Rectal smooth muscle tissue (tissue), 1 donor: ENCODE measurements around the gene UNC5CL.
A peak's percentile ranks its signal among the peaks of the same experiment; 100 is the strongest.

Experiments
- H3K27ac ChIP-seq: one replicate; pipeline ENCODE4 v1.7.0; 2013; ENCODE audit warnings: low read depth, low read length, inconsistent platforms
- H3K27me3 ChIP-seq: one replicate; pipeline ENCODE4 v1.7.0; 2013; ENCODE audit warnings: low read length; ENCODE audit not compliant: control insufficient read depth, insufficient read depth
- H3K36me3 ChIP-seq: one replicate; pipeline ENCODE4 v1.7.0; 2013; ENCODE audit warnings: low read length; ENCODE audit not compliant: control insufficient read depth, insufficient read depth
- H3K4me1 ChIP-seq: one replicate; pipeline ENCODE4 v1.7.0; 2013; ENCODE audit warnings: low read length; ENCODE audit not compliant: control insufficient read depth, insufficient read depth
- H3K4me3 ChIP-seq: one replicate; pipeline ENCODE4 v1.7.0; 2013; ENCODE audit warnings: low read length
- H3K9ac ChIP-seq: one replicate; pipeline ENCODE4 v1.7.0; 2013; ENCODE audit warnings: low read length

Gene UNC5CL

GRCh38 chr6:41073203-41073967 lies 34.4 kb upstream of the UNC5CL start:
- Histone ChIP-seq H3K4me3 (peak overlapping the region; percentile 98), H3K36me3 (no peaks in the 10 kb centered on the region), H3K4me1 (peaks cover 16% of the 10 kb centered on the region), H3K27ac (peak overlapping the region; percentile 99), H3K9ac (peak overlapping the region; percentile 95), H3K27me3 (no peaks in the 10 kb centered on the region)

- H3K9ac ChIP-seq, result peak within 1 kb of the TSS; percentile 97
- peaks cover 16% of the 10 kb centered on the region for H3K4me1 ChIP-seq
These were observed 33.8 kb upstream of the UNC5CL start, which contains the start of gene NFYA for GRCh38 chr6:41072836-41073202. Gene NFYA, plus strand, starts transcription at chr6:41072974. Its CDS starts 6,116 bp downstream, at chr6:41079090.

GRCh38 chr6:41071923-41072835 lies 33.2 kb upstream of the UNC5CL start, which contains the start of gene OARD1:
Gene OARD1, minus strand, starts transcription at chr6:41072356. Its CDS starts 722 bp downstream, at chr6:41071634.
- H3K4me3 ChIP-seq, result peak within 1 kb of the TSS; percentile 98
- peak within 1 kb of the TSS; percentile 99 for H3K27ac ChIP-seq
- H3K27me3 ChIP-seq, result no peaks in the 10 kb centered on the region
- H3K4me1 ChIP-seq, result peaks cover 16% of the 10 kb centered on the region
- peaks cover 2% of the 10 kb centered on the region for H3K36me3 ChIP-seq
- H3K9ac ChIP-seq, result peak within 1 kb of the TSS; percentile 97

More at GRCh38 chr6:41072836-41073202, 33.8 kb upstream of the UNC5CL start, which contains the start of gene NFYA:
- Histone ChIP-seq H3K4me3 (peak within 1 kb of the TSS; percentile 98), H3K27ac (peak within 1 kb of the TSS; percentile 99), H3K36me3 (no peaks in the 10 kb centered on the region), H3K27me3 (no peaks in the 10 kb centered on the region)

GRCh38 chr6:41071501-41071922 lies 32.5 kb upstream of the UNC5CL start:
- Histone ChIP-seq H3K27ac (peak overlapping the region; percentile 99), H3K9ac (peak overlapping the region; percentile 97), H3K4me3 (peak overlapping the region; percentile 95), H3K4me1 (peaks cover 16% of the 10 kb centered on the region), H3K27me3 (no peaks in the 10 kb centered on the region), H3K36me3 (peaks cover 5% of the 10 kb centered on the region)

GRCh38 chr6:41066867-41067304 lies 27.9 kb upstream of the UNC5CL start:
- Histone ChIP-seq H3K4me3 (no peak overlapping the region), H3K9ac (no peak overlapping the region), H3K27me3 (no peaks in the 10 kb centered on the region), H3K36me3 (peaks cover 9% of the 10 kb centered on the region), H3K27ac (no peak overlapping the region), H3K4me1 (peaks cover 7% of the 10 kb centered on the region)

GRCh38 chr6:41065550-41066026 lies 26.6 kb upstream of the UNC5CL start:
- H3K27me3 ChIP-seq, result no peaks in the 10 kb centered on the region
- H3K4me1 ChIP-seq, result peaks cover 1% of the 10 kb centered on the region
- no peak overlapping the region for H3K27ac ChIP-seq
- peaks cover 9% of the 10 kb centered on the region for H3K36me3 ChIP-seq
- H3K9ac ChIP-seq, result no peak overlapping the region
- no peak overlapping the region for H3K4me3 ChIP-seq

- Histone ChIP-seq H3K4me1 (no peaks in the 10 kb centered on the region), H3K36me3 (peaks cover 9% of the 10 kb centered on the region)
These were observed 25.8 kb upstream of the UNC5CL start for GRCh38 chr6:41064841-41065240.

GRCh38 chr6:41063884-41064285 lies 24.9 kb upstream of the UNC5CL start:
- Histone ChIP-seq H3K36me3 (peaks cover 9% of the 10 kb centered on the region), H3K27me3 (no peaks in the 10 kb centered on the region), H3K4me3 (no peak overlapping the region), H3K9ac (no peak overlapping the region), H3K27ac (no peak overlapping the region), H3K4me1 (peaks cover 7% of the 10 kb centered on the region)

More at GRCh38 chr6:41064841-41065240, 25.8 kb upstream of the UNC5CL start:
- no peak overlapping the region for H3K9ac ChIP-seq
- H3K27ac ChIP-seq, result no peak overlapping the region
- H3K4me3 ChIP-seq, result no peak overlapping the region
- H3K27me3 ChIP-seq, result no peaks in the 10 kb centered on the region

GRCh38 chr6:41062056-41062455 lies 23.0 kb upstream of the UNC5CL start:
- H3K27ac ChIP-seq, result no peak overlapping the region
- peaks cover 6% of the 10 kb centered on the region for H3K36me3 ChIP-seq
- no peak overlapping the region for H3K4me3 ChIP-seq
- peaks cover 15% of the 10 kb centered on the region for H3K4me1 ChIP-seq
- no peak overlapping the region for H3K9ac ChIP-seq
- H3K27me3 ChIP-seq, result no peaks in the 10 kb centered on the region

GRCh38 chr6:41061196-41061726 lies 22.2 kb upstream of the UNC5CL start:
- H3K4me3 ChIP-seq, result no peak overlapping the region
- H3K27me3 ChIP-seq, result no peaks in the 10 kb centered on the region
- H3K4me1 ChIP-seq, result peaks cover 19% of the 10 kb centered on the region
- no peak overlapping the region for H3K27ac ChIP-seq
- no peak overlapping the region for H3K9ac ChIP-seq
- peaks cover 4% of the 10 kb centered on the region for H3K36me3 ChIP-seq

- Histone ChIP-seq H3K27ac (no peak overlapping the region), H3K4me3 (no peak overlapping the region), H3K36me3 (peaks cover 6% of the 10 kb centered on the region), H3K9ac (no peak overlapping the region), H3K27me3 (no peaks in the 10 kb centered on the region), H3K4me1 (peaks cover 33% of the 10 kb centered on the region)
These were observed 20.5 kb upstream of the UNC5CL start for GRCh38 chr6:41059556-41059955.

GRCh38 chr6:41058783-41059181 lies 19.8 kb upstream of the UNC5CL start:
- Histone ChIP-seq H3K27me3 (no peaks in the 10 kb centered on the region), H3K27ac (no peak overlapping the region), H3K9ac (no peak overlapping the region), H3K36me3 (peaks cover 6% of the 10 kb centered on the region), H3K4me1 (peaks cover 34% of the 10 kb centered on the region), H3K4me3 (no peak overlapping the region)
